Type B pancreatic cell (in vitro differentiated cells): Measurements from ENCODE around the gene FLNB. TPM values are rescaled to one million over a fixed set of nuclear protein-coding genes. Genes with fewer than 3 reads are reported as not detected.
A peak's percentile ranks its signal among the peaks of the same experiment; 100 is the strongest.

ENCODE experiments used
- DNase-seq: peaks from one replicate; pipeline ENCODE4 v3.0.0; 2021; ENCODE audit warnings: mixed read lengths; ENCODE audit not compliant: unreplicated experiment; ENCODE audit errors: extremely low spot score
- H3K27ac Mint-ChIP-seq: 2 replicates; pipeline ENCODE4 v1.8.0; 2021; ENCODE audit warnings: mild to moderate bottlenecking, mixed read lengths
- H3K27me3 Mint-ChIP-seq: 2 replicates; pipeline ENCODE4 v1.8.0; 2021; ENCODE audit warnings: mixed read lengths
- H3K36me3 Mint-ChIP-seq: 2 replicates; pipeline ENCODE4 v1.8.0; 2021; ENCODE audit warnings: mixed read lengths
- H3K4me1 Mint-ChIP-seq: one replicate; pipeline ENCODE4 v1.8.0; 2021; ENCODE audit warnings: mixed read lengths; ENCODE audit not compliant: unreplicated experiment
- H3K4me3 Mint-ChIP-seq: 2 replicates; pipeline ENCODE4 v1.8.0; 2021; ENCODE audit warnings: mild to moderate bottlenecking, mixed read lengths
- H3K9me3 Mint-ChIP-seq: 2 replicates; pipeline ENCODE4 v1.8.0; 2021; ENCODE audit warnings: mixed read lengths
- CTCF ChIP-seq: fragments of 200-600 bp; sonication (generic); conservative IDR thresholded peaks from 2 replicates; pipeline ENCODE4 v1.5.0; 2021; ENCODE audit warnings: antibody characterized with exemption, mild to moderate bottlenecking
- total RNA-seq: library from RNA; stranded (reverse); gene quantifications from 2 replicates; pipeline ENCODE4 v1.2.1, GENCODE V29; 2021; ENCODE audit warnings: low replicate concordance

Gene FLNB
- total RNA-seq, 1 donor from 2014 or later = 204 TPM

DNA sequence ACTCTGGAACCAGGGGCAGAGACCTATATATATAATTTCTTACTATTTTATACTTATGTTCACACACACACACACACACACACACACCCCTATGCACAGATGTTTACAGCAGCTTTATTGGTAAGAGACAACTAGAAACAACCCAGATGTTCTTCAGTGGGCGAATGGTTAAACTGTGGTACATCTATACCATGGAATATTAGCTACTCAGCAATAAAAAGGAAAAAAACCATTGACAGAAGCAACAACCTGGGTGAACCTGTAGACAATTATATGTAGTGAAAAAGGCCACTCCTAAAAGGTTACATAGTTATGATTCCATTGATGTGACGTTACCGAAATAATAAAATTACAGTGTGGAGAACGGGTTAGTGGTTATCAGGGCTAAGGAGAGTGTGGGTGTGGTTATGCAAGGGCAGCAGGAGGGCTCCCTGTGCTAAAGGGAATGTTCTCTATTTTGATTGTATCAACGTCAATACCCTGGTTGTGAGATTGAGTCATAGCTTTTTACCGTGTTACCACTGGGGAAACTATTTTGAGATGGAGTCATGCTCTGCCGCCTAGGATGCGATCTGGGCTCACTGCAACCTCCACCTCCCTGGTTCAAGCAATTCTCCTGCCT lies 85.5 kb downstream of the FLNB start:
- Mint-ChIP-seq H3K27ac (peak overlapping the region; percentile 63), H3K36me3 (peaks cover 36% of the 10 kb centered on the region), H3K9me3 (no peaks in the 10 kb centered on the region)

GRCh38 chr3:58094657-58095056 lies 86.4 kb downstream of the FLNB start:
- H3K36me3 Mint-ChIP-seq = peaks cover 37% of the 10 kb centered on the region

More for the DNA sequence above, 85.5 kb downstream of the FLNB start:
- Mint-ChIP-seq H3K27me3 (no peaks in the 10 kb centered on the region), H3K4me3 (no peak overlapping the region), H3K4me1 (no peaks in the 10 kb centered on the region)
- TF ChIP-seq CTCF = no peak
- no peak for DNase-seq

DNA sequence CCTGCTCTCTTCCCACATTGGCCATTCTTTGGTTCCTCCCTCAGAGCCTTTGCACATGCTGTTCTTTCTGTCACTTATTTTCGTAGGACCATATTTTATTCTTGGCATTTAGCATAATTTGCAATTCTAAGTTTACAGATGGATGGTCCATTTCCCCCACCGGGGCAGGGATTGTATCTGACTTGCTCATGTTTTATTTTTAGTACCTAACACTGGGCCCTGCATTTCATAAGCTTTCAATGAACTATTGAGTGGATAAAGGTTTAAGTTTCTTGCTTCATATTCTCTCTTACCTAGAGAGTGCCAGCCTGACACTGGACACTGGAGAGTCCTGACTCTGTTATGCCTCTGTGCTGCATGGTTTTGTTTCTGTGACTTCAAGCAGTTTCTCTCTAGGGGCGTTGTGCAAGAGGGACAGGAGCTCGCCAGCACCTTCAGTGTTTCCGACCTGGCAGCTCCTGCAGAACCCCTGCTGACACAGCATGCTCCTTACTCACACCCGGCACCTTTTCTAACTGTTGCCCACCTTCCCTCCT lies 87.4 kb downstream of the FLNB start:
- H3K27ac Mint-ChIP-seq = peak overlapping the region; percentile 15
- no peaks in the 10 kb centered on the region for H3K4me1 Mint-ChIP-seq
- no peaks in the 10 kb centered on the region for H3K9me3 Mint-ChIP-seq
- no peak for TF ChIP-seq CTCF
- H3K36me3 Mint-ChIP-seq = peaks cover 42% of the 10 kb centered on the region
- H3K27me3 Mint-ChIP-seq = no peaks in the 10 kb centered on the region
- H3K4me3 Mint-ChIP-seq = no peak overlapping the region
- no peak for DNase-seq

More at GRCh38 chr3:58094657-58095056, 86.4 kb downstream of the FLNB start:
- no peak for DNase-seq
- Mint-ChIP-seq H3K4me1 (no peaks in the 10 kb centered on the region), H3K9me3 (no peaks in the 10 kb centered on the region), H3K4me3 (no peak overlapping the region), H3K27ac (no peak overlapping the region), H3K27me3 (no peaks in the 10 kb centered on the region)
- TF ChIP-seq CTCF = no peak

DNA sequence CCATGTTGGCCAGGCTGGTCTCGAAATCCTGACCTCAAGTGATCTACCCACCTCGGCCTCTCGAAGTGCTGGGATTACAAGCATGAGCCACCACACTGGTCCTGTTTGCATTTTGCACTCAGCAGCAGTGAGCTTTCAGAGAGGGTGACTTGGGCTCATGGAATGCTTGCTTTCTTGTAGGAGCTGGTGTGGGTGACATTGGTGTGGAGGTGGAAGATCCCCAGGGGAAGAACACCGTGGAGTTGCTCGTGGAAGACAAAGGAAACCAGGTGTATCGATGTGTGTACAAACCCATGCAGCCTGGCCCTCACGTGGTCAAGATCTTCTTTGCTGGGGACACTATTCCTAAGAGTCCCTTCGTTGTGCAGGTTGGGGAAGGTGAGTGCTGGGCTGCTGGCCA lies 90.3 kb downstream of the FLNB start:
- no peak overlapping the region for H3K4me3 Mint-ChIP-seq
- no peak for TF ChIP-seq CTCF
- H3K9me3 Mint-ChIP-seq = no peaks in the 10 kb centered on the region
- no peaks in the 10 kb centered on the region for H3K27me3 Mint-ChIP-seq
- peaks cover 41% of the 10 kb centered on the region for H3K36me3 Mint-ChIP-seq
- H3K4me1 Mint-ChIP-seq = peaks cover 9% of the 10 kb centered on the region
- DNase-seq = no peak
- H3K27ac Mint-ChIP-seq = peak overlapping the region; percentile 65

DNA sequence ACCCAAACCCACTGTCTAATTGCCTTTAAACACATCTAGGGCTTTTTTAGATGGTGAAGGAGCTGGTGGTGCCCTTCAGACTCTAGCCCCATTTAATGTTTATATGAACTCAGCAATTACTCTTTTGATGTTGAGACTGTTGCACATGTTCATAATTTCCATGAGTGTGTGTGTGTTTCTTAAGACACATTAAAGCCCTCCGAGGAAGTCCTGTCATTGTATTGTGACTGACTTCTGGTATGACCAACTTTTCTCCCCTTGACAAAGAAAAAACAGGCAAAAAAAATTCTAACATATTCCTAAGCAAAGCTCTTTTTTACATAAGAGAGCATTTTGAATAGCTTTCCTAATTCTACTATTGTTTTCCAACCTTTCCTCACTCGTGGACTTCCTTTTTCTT lies 91.6 kb downstream of the FLNB start:
- no peak for DNase-seq
- TF ChIP-seq CTCF = no peak
- Mint-ChIP-seq H3K36me3 (peaks cover 40% of the 10 kb centered on the region), H3K27ac (no peak overlapping the region), H3K4me1 (peaks cover 9% of the 10 kb centered on the region), H3K9me3 (no peaks in the 10 kb centered on the region), H3K4me3 (no peak overlapping the region), H3K27me3 (no peaks in the 10 kb centered on the region)
